ENCODE measurements around the gene IL2RA.

DNA sequence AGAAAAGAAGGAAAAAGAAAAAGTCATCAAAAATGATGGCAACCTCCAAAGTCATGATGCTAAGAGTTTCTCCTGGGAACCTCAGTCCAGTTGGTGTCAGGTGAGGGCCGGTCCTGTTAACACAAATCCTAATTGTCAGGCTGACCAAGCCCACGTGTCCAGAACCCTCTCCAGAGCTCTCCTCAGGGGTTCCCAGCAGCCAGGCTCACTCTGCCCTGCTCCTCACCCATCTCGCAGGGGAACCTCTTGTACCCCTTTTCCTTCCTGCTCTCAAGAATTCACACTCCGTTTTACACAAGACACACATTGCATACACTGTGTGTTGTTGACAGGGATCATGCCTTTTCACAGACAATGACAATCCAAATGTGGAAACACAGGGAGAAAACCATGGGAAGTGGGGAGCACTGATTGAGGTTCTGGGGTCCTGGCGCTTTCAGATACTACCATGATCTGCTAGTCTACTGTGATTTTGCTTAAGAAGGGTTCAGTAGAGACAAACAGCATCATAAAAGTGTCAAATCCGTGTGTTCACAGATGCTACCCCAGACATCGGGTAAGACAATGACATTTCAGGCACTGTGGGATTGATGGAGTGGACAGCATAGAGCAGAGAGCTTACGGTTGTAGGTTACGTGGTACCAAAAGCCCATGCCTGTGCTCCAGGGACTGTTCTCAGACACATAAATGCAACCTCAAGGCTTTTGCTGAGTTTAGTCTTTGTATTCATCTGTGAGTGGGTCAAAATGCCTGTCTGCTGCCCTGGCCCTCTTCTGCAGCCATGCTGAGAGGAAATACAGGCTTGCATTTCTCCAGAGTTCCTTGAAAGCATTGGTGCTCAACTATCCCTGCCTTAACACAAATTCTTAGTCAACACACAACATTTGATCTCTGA, 16.0 kb downstream of the IL2RA start:
- TF ChIP-seq, protein P1, sequence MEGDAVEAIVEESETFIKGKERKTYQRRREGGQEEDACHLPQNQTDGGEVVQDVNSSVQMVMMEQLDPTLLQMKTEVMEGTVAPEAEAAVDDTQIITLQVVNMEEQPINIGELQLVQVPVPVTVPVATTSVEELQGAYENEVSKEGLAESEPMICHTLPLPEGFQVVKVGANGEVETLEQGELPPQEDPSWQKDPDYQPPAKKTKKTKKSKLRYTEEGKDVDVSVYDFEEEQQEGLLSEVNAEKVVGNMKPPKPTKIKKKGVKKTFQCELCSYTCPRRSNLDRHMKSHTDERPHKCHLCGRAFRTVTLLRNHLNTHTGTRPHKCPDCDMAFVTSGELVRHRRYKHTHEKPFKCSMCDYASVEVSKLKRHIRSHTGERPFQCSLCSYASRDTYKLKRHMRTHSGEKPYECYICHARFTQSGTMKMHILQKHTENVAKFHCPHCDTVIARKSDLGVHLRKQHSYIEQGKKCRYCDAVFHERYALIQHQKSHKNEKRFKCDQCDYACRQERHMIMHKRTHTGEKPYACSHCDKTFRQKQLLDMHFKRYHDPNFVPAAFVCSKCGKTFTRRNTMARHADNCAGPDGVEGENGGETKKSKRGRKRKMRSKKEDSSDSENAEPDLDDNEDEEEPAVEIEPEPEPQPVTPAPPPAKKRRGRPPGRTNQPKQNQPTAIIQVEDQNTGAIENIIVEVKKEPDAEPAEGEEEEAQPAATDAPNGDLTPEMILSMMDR (IDR thresholded peaks at IDR 0.05; ENCODE audit: low read length), result no peak
- no peak for TF ChIP-seq EZH2 (IDR thresholded peaks at IDR 0.05; ENCODE audit: borderline replicate concordance, low read length)
